SK-N-MC (cell line): Measurements from ENCODE around the gene TRUB2.

ENCODE experiments used
- EZH2 ChIP-seq: fragments of 200-600 bp; sonication (generic); IDR thresholded peaks from one replicate; pipeline ENCODE4 v1.6.1; 2017; ENCODE audit warnings: antibody characterized with exemption
- POLR2AphosphoS5 ChIP-seq: IDR thresholded peaks from 2 replicates; pipeline ENCODE4 v1.6.1; 2012; ENCODE audit warnings: mild to moderate bottlenecking, low read depth, low read length, borderline replicate concordance

- TF ChIP-seq EZH2: no peak
- no peak for TF ChIP-seq POLR2AphosphoS5
These were observed 12.7 kb downstream of the TRUB2 start for GRCh38 chr9:128309551-128309950.
